ENCODE data around the gene C3.

The C3 gene

DNA sequence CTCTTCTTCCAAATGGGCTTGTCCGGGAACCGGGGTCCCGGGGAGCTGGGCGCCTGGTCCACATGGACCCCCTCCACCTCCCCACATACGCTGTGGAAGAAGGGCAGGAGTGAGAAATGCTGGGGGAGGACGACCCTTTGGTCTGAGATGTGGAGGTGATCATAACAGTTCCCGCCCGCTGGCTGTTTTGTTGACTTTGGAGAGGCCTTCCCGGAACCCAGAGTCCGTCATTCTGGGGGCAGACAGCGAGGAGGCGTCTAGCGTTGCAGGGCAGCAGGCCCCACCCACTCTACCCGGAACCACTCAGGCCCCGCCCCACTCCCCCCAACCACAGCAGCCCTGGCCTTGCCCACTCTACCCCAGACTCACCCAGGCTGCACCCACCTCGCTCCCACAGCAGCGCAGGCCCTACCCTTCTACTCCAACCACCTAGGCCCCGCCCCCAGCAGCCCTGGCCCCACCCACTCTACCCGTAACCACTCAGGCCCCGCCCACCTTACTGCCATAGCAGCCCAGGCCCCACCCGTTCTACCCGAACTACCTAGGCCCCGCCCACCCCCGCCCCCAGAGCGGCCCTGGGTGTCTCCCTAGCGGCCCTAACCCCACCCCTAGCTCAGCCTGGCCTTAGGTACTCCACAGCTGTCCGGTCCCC is 9.8 kb upstream of the C3 start:
- DNase-seq: peak; percentile 35 to 46

DNA sequence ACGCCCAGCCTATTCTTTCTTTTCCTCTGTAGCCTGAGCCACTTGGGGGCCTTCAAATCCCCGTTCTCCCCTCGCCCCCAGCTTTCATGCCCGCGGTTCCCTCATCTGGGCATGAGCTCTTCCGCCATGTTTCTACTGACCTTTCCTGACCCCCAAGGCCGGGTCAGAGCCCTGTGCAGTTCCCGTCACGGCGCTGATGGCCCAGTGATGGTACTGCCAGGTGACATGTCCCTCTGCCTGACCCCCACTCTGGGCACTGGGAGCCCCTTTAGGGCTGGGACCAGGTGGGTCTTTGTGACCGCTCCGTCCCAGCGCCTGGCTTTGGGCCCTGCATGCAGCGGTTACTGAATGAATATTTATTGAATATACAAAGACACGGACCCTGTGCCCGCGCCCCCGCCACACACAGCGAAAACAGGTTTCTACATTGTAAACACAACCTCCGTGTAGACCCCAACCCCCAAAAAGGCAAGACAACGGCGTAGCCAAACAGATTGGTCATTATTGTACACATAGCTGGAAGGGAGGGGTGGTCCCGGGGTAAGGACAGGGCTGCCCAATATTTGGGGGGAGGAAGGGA is 9.2 kb upstream of the C3 start:
- DNase-seq: no peak

DNA sequence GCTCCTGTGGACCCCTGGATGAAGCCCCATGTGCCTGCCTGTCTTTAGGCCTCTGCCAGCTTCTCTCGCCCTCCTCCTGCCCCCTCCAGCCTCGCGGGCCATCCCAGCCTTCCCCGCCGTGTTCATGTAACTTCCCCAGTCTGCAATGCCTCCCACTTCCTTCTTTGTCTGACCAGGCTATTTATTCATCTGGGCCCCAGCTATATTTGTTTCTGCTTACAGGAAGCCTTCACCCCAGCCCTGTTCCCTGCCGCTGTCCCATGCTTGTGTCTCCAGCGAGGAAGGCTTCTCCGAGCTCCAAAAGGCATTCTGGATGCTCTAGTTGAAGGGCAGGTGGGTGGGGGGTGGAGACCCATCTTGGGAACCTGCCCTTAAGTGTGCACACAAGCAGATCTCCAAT is 7.9 kb upstream of the C3 start:
- peak in 1 of 2 donors; percentile 25 for DNase-seq

GRCh38 chr19:6725513-6726231 is 5.2 kb upstream of the C3 start:
- no peak for DNase-seq

DNA sequence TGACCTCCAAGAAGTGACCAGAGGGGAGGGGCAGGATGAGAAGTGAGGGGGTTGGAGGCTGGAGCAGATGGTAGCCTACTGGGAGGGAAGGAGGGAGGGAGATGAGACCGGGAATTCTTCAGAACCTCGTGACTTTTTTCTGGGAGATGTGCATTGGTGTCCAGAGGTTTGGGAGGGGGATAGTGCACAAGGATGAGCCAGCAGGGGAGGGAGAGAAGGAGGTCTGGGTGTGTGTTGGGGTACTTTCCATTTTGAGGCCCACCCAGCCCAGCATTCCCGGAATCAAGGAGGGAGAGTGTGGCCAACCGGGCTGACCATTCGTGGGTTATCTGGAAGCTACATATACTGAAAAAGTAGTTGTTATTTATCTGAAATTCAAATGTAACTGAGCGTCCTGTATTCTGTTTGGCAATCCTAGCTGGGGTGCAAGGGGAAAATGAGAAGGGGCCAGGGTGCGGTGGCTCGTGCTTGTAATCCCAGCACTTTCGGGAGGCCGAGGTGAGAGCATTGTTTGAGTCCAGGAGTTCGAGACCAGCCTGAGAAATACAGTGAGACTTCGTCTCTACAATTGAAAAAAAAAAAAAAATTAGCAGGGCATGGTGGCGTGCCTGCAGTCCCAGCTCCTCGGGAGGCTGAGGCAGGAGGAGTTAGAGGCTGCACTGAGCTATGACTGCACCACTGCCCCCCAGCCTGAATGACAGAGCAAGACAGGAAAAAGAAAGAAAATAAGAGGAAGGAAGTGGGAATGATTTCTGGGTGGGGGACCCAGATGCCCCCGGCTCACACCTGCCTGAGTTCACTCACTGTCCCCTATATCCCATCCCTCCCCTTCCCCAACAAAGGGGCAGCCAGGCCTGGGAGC is 4.4 kb upstream of the C3 start:
- no peak for DNase-seq

GRCh38 chr19:6723738-6724137 is 3.3 kb upstream of the C3 start:
- no peak for DNase-seq

GRCh38 chr19:6723108-6723618 is 2.7 kb upstream of the C3 start:
- no peak for DNase-seq

GRCh38 chr19:6721773-6722172 is 1.3 kb upstream of the C3 start:
- DNase-seq: no peak

DNA sequence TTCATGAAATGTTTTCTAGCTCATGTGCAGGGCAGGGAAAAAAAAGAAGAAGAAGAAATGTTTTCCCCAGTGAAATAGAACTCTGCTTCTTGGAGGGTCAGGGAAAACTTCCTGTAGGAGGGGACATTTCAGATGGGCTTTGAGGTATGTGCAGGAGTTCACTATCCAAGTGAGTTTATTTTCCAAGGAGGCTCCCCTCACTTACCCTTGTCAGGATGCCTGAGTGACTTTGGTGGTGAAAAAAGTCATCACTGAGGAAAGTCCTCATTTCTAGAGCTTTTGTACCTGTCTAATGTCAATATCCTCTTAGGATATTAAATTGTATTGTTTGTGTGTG is 656 bp upstream of the C3 start:
- DNase-seq: no peak

GRCh38 chr19:6719992-6720368 is 470 bp downstream of the C3 start:
- no peak for DNase-seq

- no peak for DNase-seq
These were observed 949 bp downstream of the C3 start for GRCh38 chr19:6719540-6719861.

DNA sequence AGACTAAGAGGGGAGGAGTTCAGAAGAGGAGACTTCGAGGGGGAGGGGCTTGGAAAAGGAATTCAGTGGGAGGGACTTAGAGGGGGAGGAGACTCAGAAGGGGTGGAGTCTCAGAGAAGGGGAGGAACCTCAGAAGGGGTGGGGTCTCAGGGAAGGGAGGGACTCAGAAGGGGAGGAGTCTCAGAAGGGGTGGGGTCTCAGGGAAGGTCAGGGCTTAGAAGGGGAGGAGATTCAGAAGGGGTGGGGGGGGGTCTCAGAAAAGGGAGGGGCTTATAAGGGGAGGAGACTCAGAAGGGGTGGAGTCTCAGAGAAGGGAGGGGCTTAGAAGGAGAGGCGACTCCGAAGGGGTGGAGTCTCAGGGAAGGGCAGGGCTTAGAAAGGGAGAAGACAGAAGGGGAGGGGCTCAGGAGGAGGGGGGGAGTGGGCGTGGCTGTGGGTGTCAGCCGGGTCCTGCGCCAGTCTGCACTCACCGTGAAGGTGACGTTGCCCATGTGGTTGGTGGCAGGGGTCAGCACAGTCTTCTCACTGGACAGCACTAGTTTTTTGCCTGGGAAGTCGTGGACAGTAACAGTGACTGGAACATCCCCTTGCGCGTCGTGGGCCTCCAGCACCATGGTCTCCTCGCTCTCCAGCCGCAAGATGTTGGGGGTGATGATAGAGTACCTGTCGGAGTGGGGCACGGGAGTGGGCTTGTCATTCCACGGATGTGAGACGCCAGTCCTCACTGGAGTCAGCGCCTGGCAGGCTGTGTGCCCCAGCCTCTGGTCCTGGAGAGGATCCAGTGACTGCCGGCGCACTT is 1.5 kb downstream of the C3 start:
- DNase-seq: peak; percentile 9 to 33

DNA sequence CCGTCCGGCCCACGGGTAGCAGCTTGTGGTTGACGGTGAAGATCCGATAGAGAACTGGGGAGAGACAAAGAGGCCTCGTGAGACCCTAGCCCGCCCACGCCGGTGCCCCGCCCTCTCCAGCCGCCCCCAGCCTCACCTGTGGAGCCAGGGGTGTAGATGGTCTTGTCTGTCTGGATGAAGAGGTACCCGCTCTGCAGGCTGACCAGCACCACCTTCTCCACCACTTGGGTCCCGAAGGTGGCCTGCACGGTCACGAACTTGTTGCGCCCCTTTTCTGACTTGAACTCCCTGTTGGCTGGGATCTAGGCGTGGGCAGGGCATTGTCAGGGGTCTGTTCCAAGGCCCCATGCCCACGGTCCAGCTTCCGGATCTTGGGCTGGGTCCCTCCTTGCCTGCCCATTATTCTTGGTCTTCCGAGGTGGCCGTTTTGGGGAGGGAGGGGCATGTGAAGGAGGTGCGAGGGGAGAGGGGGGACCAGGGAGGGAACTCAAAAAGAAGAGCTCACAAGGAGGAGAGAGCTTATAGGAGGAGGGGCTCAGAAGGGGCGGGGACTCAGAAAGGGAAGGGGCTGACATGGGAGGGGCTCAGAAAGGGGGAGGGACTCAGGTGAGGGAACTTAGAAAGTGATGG is 2.2 kb downstream of the C3 start:
- no peak for DNase-seq

DNA sequence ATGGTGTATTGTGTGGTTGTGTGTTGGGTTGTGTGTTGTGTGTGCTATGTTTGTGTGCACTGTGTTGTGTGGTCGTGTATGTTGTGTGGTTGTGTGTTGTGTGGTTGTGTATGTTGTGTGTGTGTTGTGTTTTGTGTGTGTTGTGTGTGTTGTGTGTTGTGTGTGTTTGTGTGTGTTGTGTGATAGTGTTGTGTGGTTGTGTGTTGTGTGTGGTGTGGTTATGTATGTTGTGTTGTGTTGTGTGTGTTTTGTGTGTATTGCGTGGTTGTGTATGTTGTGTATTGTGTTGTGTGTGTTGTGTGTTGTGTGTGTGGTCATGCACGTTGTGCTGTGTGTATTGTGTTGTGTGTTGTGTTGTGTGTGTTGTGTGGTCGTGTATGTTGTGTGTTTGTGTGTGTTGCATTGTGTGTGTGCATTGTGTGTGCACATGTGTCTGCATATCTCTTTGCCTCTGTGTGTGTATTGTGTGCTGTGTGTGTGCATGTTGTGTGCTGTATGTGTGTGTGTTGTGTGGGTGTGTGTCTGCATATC is 2.9 kb downstream of the C3 start:
- DNase-seq: no peak

GRCh38 chr19:6717036-6717435 is 3.4 kb downstream of the C3 start:
- no peak for DNase-seq

- no peak for DNase-seq
These were observed 3.9 kb downstream of the C3 start for GRCh38 chr19:6716610-6716970.

DNA sequence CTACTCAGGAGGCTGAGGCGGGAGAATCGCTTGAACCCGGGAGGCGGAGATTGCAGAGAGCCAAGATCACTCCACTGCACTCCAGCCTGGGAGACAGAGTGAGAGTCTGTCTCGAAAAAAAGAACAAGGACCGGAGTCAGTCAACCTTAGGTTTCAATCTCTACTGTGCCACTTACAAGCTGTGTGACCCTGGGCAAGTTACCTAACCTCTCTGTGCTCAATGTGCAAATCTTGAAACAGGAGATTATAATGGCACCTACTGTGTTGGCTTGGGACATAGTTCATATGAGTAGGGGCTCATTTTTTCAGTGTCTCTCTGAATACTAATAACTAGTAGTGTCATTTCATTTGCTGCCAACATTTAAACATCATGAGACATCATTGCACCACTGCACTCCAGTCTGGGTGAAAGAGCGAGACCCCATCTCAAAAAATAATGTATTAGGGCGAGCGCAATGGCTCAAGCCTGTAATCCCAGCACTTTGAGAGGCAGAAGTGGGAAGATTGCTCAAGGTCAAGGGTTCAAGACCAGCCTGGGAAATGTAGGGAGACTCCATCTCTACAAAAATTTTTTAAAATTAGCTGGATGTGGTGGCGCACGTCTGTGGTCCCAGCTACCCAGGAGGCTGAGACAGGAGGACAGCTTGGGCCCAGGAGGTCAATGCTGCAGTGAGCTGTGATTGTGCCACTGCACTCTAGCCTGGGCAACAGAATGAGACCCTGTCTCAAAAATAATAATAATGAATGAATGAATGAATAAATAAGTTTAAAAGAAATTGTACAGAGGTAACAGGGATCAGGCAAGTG is 5.5 kb downstream of the C3 start:
- DNase-seq: no peak

DNA sequence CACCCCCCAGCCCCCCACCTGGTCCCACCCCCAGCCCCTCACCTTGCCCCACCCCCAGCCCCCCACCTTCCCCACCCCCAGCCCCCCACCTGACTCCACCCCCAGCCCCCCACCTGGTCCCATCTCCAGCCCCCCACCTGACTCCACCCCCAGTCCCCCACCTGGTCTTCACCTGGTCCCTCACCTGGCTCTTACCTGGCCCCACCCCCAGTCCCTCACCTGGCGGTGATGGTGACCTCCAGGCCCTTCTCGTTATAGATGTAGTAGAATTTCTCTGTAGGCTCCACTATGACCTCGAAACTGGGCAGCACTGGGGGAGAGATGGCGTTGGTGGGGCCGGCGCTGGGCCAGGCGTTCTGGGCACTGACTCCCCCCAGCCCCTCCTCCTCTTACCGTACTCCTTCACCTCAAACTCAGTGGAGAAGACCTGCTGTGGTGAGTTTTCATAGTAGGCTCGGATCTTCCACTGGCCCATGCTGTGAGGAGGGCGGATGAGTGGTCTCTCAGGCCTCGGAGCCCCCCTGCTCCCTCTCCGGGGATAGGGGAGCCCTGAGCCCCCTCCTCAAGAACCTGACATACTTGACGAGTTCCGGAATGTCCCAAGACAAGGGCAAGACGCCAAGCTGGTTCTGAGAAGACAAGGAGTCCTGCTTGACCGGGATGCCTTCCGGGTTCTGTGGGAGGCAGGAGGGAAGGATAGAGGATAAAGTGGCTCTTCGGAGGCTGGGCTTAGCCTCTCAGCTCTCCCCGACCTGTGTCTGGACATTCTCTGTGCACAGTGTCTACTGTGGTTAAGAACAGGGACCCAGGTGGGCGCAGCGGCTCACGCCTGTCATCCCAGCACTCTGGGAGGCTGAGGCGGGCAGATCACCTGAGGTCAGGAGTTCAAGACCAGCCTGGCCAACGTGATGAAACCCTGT is 6.4 kb downstream of the C3 start:
- DNase-seq: no peak

GRCh38 chr19:6712692-6713670 is 7.5 kb downstream of the C3 start:
- no peak for DNase-seq

Measured in CD4-positive, alpha-beta T cell treated with Interferon alpha-2 for 1 hour (primary cell).